Esophagus muscularis mucosa (tissue), 4 donors: ENCODE results near the gene MTERF4.

Experiments used
- CTCF ChIP-seq, 3 experiments: fragments of 200-600 bp in 2 of 3; fragments of 450-650 bp in 1 of 3; sonication (generic) in 2 of 3; IDR thresholded peaks; one replicate each; pipeline ENCODE4 v1.5.1; 2017 to 2019; ENCODE audit warnings: antibody characterized with exemption in 3 of 3, mild to moderate bottlenecking in 2 of 3, moderate library complexity in 1 of 3
- EP300 ChIP-seq: sonication (generic); formaldehyde crosslinking; IDR thresholded peaks from one replicate; pipeline ENCODE4 v1.6.1; 2017; ENCODE audit warnings: antibody characterized with exemption
- POLR2A ChIP-seq: fragments of 450-650 bp; IDR thresholded peaks from one replicate; pipeline ENCODE4 v1.6.1; 2017; ENCODE audit warnings: antibody characterized with exemption, moderate library complexity, mild to moderate bottlenecking, low read depth
- POLR2AphosphoS5 ChIP-seq, 2 donors: sonication (generic); formaldehyde crosslinking; IDR thresholded peaks; one replicate each; pipeline ENCODE4 v1.6.1; 2017; ENCODE audit warnings: antibody characterized with exemption in 2 of 2

- TF ChIP-seq POLR2AphosphoS5 (IDR thresholded peaks at IDR 0.05) = no peak
- no peak for TF ChIP-seq POLR2A
- no peak for TF ChIP-seq CTCF (IDR thresholded peaks at IDR 0.05)
- TF ChIP-seq EP300 = no peak
Measured at GRCh38 chr2:241138471-241138870, 36.4 kb upstream of the MTERF4 start.
